Fibroblast of lung (primary cell): ENCODE measurements around the gene TMEM272.

Experiments used
- EZH2 ChIP-seq: IDR thresholded peaks from 2 replicates; pipeline ENCODE4 v1.5.1; 2012; ENCODE audit warnings: low read length, control low read depth, mild to moderate bottlenecking; ENCODE audit errors: missing control alignments
- TF ChIP-seq, protein P1 (sequence below), 2 donors: IDR thresholded peaks in 1 of 2; conservative IDR thresholded peaks in 1 of 2; 1 replicate in 1 of 2; 2 replicates in 1 of 2; pipeline ENCODE4 v1.5.1; 2011 to 2012; ENCODE audit warnings: low read length in 2 of 2, control low read depth in 1 of 2, inconsistent platforms in 1 of 2, low read depth in 1 of 2, mild to moderate bottlenecking in 1 of 2

DNA sequence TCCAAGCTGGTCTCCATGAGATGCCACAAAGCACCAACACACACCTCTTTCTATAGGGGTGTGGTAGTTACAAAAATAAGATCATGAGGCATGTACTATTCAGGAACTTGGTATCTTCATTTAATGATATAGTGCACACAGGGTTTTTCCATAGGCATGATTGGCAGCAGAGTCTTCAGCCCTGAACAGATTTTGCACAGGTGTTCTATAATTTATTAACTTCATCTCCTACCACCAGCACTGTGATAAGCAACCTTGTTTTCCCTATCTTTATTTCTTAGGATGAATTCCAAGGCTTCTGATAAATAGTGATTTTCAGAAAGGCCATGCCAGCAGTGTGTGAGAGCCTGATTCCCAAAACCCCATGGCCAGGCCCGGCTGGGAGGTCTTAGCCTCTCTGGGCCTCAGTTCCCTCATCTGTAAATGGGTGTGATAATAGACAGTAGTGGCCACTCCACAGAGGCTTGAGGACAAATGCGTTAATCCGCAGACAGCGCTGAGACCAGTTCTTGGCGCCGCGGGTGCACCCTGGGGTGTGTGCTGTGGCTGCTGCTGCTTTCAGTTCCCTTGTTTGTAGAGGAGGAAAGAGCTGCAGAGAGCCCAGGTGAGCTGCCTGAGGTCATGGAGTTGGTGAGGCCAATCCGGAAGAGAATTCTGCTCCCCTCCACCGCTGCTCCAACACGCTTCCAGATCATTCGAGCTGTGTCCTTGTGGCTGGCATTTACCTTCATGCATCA lies 74.1 kb downstream of the TMEM272 start:
- no peak for TF ChIP-seq EZH2
- TF ChIP-seq, protein P1, sequence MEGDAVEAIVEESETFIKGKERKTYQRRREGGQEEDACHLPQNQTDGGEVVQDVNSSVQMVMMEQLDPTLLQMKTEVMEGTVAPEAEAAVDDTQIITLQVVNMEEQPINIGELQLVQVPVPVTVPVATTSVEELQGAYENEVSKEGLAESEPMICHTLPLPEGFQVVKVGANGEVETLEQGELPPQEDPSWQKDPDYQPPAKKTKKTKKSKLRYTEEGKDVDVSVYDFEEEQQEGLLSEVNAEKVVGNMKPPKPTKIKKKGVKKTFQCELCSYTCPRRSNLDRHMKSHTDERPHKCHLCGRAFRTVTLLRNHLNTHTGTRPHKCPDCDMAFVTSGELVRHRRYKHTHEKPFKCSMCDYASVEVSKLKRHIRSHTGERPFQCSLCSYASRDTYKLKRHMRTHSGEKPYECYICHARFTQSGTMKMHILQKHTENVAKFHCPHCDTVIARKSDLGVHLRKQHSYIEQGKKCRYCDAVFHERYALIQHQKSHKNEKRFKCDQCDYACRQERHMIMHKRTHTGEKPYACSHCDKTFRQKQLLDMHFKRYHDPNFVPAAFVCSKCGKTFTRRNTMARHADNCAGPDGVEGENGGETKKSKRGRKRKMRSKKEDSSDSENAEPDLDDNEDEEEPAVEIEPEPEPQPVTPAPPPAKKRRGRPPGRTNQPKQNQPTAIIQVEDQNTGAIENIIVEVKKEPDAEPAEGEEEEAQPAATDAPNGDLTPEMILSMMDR (conservative IDR thresholded peaks at IDR 0.05 in 1 of 2, IDR thresholded peaks at IDR 0.05 in 1 of 2; ENCODE audit: low read depth in 1 of 2, low read length in 2 of 2), result no peak
